M059J (cell line): ENCODE measurements around the gene NEU4. TPM values are rescaled to one million over a fixed set of nuclear protein-coding genes. Genes with fewer than 3 reads are reported as not detected.
"Not testable (repeated sequence)": the region's sequence is repeated elsewhere in the genome, so short reads cannot be mapped to it uniquely, and the experiment has no call there.

Source experiments
- DNase-seq: peaks from one replicate; pipeline ENCODE4 v3.0.0-alpha.2; 2012; ENCODE audit warnings: low read depth
- total RNA-seq: library from RNA; depleted of rRNA; stranded (reverse); fragments of >200 nt; shearing (Covaris generic); gene quantifications from 2 replicates; pipeline ENCODE4 v1.2.3, GENCODE V29; 2014; rRNA removed

The NEU4 gene
- total RNA-seq, result not detected in 2 replicates

DNA sequence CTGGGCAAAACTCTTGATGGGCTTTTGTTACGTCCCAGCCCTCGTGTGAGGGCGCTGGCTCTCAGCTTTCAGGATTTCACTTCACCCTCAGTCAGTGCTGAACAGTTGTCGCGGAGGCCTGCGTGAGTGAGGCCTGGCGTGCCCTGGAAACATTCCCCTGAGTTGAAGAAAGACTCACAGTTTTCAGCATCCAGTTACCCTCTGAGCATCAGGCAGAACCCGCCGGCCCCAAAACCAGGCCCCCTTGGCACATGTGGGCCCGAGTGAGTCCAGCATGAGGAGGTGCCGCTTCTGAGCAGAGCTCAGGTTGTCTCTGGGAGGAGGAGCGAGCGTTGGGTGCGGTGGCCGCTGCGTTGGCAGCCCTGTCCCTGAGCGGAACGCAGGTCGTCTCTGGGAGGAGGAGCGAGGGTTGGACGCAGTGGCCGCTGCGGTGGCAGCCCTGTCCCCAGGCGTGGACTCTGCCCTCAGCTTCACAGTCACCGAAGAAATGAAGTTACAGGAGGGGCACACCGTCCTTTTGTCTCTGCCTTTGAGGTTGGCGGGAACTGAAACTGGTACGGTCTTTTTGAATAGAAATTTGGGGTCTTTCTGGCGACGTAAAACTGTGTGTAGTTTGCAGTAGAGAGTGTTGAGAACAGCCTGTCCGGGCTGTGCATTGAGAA, at the start of gene NEU4:
TSS of gene NEU4 (plus strand) at position 473 of the 662 bp plus-strand sequence. CDS start 5,292 bp downstream, outside the sequence.
- no peak for DNase-seq

- DNase-seq, result not testable (repeated sequence)
These were observed 49.1 kb upstream of the NEU4 start for GRCh38 chr2:241759893-241760292.

- no peak for DNase-seq
These were observed 48.7 kb upstream of the NEU4 start for GRCh38 chr2:241760301-241760771.

DNA sequence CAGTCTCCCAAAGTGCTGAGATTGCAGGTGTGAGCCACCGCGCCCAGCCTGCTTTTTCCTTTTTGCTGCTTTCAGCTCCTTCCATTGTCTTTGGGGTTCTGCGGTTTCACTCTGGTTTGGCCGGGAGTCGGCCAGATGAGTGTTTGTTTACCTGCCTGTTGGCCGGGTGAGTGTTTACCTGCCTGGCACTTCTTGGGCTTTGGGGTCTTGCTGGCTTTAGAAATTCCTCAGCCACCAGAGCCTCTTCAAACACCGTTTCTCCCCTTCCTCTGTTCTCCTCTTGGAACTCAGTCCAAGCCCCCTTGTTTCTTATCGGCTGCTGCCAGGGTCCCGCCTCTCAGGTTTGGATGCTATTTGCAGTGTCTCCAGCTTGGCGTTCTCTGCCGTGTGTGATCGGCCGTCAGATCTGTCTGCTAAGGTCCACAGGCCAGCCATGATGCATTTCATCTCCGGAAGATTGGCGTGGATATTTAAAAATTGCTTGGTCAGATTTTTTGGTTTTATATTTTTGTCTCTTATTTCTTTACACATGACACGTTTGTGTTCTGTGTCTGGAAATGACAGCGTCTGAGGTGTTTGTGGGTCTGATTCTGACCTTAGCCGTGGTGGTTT, 46.6 kb upstream of the NEU4 start:
- DNase-seq, result no peak

DNA sequence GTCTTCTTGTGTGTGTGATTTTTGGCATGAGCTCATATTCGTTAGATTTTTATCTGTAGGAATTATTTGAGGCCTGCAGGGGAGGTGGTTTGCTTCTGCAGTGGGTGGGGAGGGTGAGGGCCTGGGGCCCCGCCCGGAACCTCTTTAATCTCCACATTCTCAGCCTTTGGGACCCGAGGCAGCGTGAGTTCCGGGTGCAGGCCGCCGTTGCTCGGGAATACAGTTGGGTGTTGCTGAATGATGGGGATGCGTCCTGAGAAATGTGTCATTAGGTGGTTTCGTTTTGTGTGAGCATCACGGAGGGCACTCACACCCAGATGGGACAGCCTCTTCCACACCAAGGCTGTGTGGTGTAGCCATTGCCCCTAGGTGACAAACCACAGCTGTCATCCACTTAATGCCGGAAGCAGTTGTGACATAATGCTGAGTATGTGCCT, 46.0 kb upstream of the NEU4 start:
- DNase-seq, result no peak

- no peak for DNase-seq
These were observed 45.3 kb upstream of the NEU4 start for GRCh38 chr2:241763551-241764274.

- no peak for DNase-seq
These were observed 44.4 kb upstream of the NEU4 start for GRCh38 chr2:241764275-241765241.

GRCh38 chr2:241767464-241768250, 41.3 kb upstream of the NEU4 start:
- no peak for DNase-seq

- no peak for DNase-seq
These were observed 40.7 kb upstream of the NEU4 start for GRCh38 chr2:241768251-241768711.

DNA sequence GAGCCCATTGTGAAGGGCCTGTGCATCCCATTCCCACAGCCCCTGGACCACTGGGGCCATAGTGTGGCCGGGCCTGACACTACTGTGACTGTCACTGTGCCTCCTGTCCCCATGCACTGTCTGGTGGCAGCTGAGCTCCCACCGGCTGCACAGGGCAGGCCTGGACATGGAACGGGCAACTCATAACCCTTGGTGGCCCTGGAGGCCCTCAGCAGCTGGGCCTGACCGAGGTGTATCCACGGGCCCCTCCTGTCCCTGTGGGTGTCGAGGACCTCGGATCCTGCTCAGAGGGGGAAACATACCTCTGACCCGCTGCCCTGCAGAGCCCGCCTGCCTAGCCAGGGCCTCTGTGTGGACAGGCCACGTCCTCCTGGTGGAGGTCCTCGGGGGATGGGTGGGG, 40.1 kb upstream of the NEU4 start:
- no peak for DNase-seq

DNA sequence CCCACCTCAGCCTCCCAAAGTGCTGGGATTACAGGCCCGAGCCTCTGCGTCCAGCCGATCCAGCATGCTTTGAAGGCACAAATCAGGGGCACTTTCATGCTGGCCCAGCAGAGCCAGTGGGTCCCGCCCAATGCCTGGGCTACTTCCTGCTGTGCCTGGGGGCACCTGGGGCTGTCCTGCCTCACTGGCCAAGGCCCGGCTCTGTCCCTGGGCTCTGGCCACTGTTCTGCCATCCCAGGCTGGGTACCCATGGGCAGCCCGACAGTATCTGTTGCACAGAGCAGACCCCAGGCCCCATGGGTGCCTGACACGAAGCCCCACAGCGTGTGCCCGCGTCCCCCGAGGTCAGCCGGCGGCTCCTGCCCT, 39.2 kb upstream of the NEU4 start:
- no peak for DNase-seq

GRCh38 chr2:241770185-241770935, 38.6 kb upstream of the NEU4 start:
- no peak for DNase-seq

DNA sequence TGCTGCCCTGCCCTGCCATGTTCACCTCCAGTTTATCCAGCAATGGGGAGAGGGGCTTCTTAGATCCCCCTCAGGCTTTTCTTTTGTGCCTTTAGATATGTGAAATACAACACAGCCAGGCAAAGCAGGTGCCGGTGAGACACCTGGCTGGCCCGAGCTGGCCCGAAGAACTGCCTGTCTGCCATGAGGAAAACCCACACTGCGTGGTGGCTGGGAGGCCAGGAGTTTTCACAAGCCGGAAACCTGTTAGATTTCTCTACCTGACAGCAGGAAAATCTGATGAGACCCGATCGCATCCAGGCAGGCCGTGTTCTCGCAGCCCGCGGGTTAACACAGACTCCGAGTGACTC, 38.1 kb upstream of the NEU4 start:
- DNase-seq, result no peak

DNA sequence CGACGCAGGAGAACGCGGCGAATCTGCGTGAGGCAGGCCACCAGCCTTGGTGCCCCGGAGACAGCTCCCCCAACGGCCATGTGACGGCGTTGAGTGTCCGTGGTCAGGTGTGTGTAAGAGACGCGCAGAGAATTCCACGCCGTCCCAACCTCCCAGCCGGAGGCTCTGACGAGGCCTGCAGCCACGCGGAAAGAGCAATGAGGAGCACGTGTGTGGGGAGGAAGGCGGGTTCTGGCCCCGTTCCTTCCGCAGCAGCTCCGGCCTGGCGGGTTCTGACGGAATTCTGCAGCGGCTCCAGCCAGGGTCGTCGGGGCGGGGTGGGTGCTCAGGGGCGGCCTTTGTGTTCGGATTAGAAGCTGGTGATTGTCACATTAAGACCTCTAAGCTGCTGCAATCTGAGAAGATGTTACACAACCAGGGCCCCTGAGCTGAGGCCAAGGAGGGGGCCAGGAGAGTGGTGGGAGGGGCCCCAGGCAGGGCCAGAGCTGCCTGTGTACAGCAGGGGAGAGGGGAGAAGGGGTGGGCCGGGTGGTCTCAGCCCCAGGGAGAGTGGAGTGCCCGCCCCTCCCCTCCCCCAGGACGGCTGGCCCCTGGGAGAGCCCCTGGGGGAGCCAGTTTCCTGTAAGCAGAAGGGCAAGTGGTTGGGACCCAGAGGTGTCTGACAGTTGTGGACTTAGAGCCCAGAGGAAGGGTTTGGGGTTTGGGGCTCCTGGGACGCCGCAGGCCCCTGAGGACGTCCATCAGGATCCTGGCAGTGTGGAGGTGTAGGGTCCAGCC, 37.5 kb upstream of the NEU4 start:
- DNase-seq, result no peak

DNA sequence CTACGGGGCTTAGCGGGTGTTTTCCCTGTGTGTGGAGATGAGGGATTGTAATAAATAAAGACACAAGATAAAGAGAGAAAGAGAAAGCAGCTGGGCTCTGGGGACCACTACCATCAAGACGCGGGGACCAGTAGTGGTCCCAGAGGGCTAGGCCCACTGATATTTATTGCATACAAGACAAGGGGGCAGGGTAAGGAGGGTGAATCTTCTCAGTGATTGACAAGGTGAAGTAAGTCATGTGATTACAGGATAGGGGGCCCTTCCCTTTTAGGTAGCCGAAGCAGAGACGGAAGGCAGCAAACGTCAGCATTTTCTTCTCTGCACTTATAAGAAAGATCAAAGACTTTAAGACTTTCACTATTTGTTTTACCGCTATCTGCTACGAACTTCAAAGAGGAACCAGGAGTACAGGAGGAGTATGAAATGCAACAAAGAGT, 36.9 kb upstream of the NEU4 start:
- no peak for DNase-seq

DNA sequence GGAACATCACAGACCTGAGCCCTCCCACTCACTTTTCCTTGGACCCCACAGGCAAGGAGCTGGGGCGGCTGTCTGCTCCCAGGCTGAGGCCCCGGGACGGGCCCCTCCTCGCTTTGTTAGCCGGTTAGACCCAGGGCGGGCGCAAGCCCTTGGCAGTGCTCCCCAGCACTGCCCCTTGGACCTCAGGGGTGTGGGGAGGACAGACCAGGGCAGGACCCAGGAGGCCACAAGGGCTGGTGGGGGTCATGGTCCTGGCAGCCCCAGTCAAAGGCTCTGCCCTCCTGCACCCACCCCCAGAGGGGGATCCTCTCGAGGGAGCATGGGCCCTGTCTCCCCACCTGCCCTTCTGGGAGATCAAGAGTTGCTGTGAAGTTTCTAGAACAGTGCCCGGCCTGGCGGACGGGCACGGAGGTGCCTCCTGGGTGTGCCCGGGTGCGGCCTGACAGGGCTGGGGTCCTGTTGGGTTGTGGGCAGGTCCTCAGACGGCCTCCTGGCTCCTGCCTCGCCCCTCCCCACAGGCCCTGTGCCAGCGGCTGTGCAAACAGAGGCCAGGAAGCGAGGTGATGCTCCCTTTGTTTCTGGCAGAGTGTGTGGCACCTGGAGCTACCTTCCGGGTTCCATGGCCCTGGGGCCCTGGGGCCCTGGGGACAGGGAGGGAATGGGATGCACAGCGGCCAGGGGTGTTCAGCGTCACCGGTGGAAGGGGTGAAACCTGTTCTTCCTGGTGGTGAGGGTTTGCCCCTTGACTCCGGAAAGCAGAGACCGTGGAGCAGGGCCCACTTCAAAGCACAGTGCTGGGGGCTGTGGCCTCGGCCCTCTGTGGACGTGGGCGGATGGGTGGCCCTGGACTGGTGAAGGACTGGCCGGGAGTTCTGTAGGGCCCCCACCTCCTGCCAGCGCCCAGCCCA, 35.2 kb upstream of the NEU4 start:
- no peak for DNase-seq

GRCh38 chr2:241774419-241775222, 34.4 kb upstream of the NEU4 start:
- DNase-seq, result peak; percentile 72
